Upper lobe of left lung (tissue), 4 donors: ENCODE measurements around the gene EFCAB9.

Experiments
- POLR2A ChIP-seq, 4 donors: fragments of 450-650 bp; IDR thresholded peaks; one replicate each; pipeline ENCODE4 v1.5.1; 2016 to 2017; ENCODE audit warnings: antibody characterized with exemption in 4 of 4, mild to moderate bottlenecking in 2 of 4
- POLR2AphosphoS5 ChIP-seq, 2 donors: sonication (generic); formaldehyde crosslinking; IDR thresholded peaks; one replicate each; pipeline ENCODE4 v1.5.1; 2017; ENCODE audit warnings: antibody characterized with exemption in 2 of 2
- TF ChIP-seq, protein P1 (sequence below), 6 experiments: fragments of 450-650 bp in 4 of 6; fragments of 200-600 bp in 2 of 6; sonication (generic) in 2 of 6; IDR thresholded peaks; one replicate each; pipeline ENCODE4 v1.5.1; 2016 to 2019; ENCODE audit warnings: antibody characterized with exemption in 6 of 6

- TF ChIP-seq, protein P1, sequence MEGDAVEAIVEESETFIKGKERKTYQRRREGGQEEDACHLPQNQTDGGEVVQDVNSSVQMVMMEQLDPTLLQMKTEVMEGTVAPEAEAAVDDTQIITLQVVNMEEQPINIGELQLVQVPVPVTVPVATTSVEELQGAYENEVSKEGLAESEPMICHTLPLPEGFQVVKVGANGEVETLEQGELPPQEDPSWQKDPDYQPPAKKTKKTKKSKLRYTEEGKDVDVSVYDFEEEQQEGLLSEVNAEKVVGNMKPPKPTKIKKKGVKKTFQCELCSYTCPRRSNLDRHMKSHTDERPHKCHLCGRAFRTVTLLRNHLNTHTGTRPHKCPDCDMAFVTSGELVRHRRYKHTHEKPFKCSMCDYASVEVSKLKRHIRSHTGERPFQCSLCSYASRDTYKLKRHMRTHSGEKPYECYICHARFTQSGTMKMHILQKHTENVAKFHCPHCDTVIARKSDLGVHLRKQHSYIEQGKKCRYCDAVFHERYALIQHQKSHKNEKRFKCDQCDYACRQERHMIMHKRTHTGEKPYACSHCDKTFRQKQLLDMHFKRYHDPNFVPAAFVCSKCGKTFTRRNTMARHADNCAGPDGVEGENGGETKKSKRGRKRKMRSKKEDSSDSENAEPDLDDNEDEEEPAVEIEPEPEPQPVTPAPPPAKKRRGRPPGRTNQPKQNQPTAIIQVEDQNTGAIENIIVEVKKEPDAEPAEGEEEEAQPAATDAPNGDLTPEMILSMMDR (IDR thresholded peaks at IDR 0.05): no peak
- TF ChIP-seq POLR2A (IDR thresholded peaks at IDR 0.05): no peak
- no peak for TF ChIP-seq POLR2AphosphoS5 (IDR thresholded peaks at IDR 0.05)
These were observed 20.9 kb upstream of the EFCAB9 start for GRCh38 chr5:172172912-172173563.
